Measurements from ENCODE around the gene C2CD2. TPM values are rescaled to one million over a fixed set of nuclear protein-coding genes. Genes with fewer than 3 reads are reported as not detected.

Gene C2CD2
- total RNA-seq, 1 experiment from 2014 or later: 13.6 TPM

DNA sequence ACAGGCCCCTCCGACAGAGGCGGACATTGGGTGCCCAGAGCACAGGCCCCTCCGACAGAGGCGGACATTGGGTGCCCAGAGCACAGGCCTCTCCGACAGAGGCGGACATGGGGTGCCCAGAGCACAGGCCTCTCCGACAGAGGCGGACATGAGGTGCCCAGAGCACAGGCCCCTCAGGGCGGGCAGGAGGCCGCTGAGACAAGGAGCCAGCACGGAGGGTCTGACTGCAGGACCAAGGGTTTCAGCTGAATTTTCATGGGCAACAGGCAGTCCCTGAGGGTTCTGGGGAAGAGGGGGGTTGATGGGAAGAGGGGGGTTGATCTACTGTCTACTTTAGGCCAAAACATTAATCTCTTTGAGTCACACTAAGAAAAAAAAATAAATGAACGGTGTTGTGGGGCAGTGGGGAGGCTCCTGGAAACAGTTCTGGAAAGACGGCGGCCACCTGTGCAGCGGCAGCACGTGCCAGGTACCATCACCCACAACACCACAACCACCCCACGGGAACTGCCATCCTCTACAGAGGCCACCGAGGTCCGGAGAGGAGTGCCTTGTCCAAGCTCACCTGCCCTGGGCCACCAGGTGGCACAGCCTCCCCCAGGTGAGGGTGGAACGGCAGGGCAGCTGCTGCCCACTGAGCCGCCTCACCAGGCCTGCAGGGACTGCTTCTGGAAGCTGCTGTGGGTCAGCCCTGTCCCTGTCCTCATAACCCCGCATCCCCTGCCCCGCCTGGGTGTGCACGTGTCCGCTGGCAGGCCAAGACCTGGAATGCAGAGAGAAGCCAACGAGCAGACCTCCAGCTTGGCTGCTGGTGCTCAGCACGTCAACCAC is 95.1 kb downstream of the C2CD2 start:
- BruUV-seq (replicated peaks): no TSS peak
- CTCF ChIA-PET: no interaction called here
- H3K9me3 Mint-ChIP-seq (ENCODE audit: low read depth, unreplicated experiment): no peaks in the 10 kb centered on the region

DNA sequence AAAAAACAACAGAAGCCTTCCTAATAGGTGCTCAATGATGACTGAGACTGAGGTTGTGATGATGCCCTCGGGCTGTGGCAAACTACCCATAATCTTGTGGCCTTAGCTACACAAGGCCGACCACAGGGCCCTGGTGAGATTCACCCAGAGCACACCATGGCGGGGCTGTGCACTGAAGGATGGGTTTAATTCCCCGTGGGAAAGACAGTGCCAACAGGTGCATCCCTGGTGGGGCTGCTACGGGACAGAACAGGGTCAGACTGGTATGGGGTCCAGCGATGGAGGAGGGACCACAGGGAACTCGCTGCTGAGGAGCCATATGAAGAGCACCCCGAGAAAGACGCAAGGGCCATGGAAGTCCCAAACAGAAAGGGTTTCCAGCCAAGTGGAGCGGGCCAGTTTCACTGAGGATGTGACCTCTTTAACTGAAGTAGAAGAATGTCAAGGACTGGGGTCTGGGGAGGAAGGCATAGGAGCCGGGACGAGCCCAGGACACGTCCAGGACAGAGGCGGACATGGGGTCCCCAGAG is 96.0 kb downstream of the C2CD2 start:
- Mint-ChIP-seq H3K9me3 (ENCODE audit: low read depth, unreplicated experiment) (no peaks in the 10 kb centered on the region), H3K4me1 (ENCODE audit: low read depth, unreplicated experiment) (no peaks in the 10 kb centered on the region), H3K27ac (ENCODE audit: unreplicated experiment) (no peak overlapping the region), H3K27me3 (ENCODE audit: unreplicated experiment) (no peaks in the 10 kb centered on the region), H3K4me3 (ENCODE audit: low read depth, unreplicated experiment) (no peak overlapping the region), H3K36me3 (ENCODE audit: insufficient read depth, unreplicated experiment) (no peaks in the 10 kb centered on the region)
- DNase-seq: no peak
- BruUV-seq (replicated peaks): no TSS peak
- intact Hi-C loops (cut with micrococcal nuclease; ENCODE audit: unreplicated experiment): no loop called here
- CTCF ChIA-PET: no interaction called here
- TF ChIP-seq, protein P1, sequence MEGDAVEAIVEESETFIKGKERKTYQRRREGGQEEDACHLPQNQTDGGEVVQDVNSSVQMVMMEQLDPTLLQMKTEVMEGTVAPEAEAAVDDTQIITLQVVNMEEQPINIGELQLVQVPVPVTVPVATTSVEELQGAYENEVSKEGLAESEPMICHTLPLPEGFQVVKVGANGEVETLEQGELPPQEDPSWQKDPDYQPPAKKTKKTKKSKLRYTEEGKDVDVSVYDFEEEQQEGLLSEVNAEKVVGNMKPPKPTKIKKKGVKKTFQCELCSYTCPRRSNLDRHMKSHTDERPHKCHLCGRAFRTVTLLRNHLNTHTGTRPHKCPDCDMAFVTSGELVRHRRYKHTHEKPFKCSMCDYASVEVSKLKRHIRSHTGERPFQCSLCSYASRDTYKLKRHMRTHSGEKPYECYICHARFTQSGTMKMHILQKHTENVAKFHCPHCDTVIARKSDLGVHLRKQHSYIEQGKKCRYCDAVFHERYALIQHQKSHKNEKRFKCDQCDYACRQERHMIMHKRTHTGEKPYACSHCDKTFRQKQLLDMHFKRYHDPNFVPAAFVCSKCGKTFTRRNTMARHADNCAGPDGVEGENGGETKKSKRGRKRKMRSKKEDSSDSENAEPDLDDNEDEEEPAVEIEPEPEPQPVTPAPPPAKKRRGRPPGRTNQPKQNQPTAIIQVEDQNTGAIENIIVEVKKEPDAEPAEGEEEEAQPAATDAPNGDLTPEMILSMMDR (IDR thresholded peaks at IDR 0.05; ENCODE audit: unreplicated experiment): no peak

More for the DNA sequence above, 95.1 kb downstream of the C2CD2 start:
- no peaks in the 10 kb centered on the region for H3K4me1 Mint-ChIP-seq (ENCODE audit: low read depth, unreplicated experiment)
- intact Hi-C loops (cut with micrococcal nuclease; ENCODE audit: unreplicated experiment): no loop called here
- no peaks in the 10 kb centered on the region for H3K36me3 Mint-ChIP-seq (ENCODE audit: insufficient read depth, unreplicated experiment)
- TF ChIP-seq, protein P1 (IDR thresholded peaks at IDR 0.05; ENCODE audit: unreplicated experiment): no peak
- no peak overlapping the region for H3K4me3 Mint-ChIP-seq (ENCODE audit: low read depth, unreplicated experiment)
- H3K27me3 Mint-ChIP-seq (ENCODE audit: unreplicated experiment): no peaks in the 10 kb centered on the region
- no peak overlapping the region for H3K27ac Mint-ChIP-seq (ENCODE audit: unreplicated experiment)
- DNase-seq: no peak

DNA sequence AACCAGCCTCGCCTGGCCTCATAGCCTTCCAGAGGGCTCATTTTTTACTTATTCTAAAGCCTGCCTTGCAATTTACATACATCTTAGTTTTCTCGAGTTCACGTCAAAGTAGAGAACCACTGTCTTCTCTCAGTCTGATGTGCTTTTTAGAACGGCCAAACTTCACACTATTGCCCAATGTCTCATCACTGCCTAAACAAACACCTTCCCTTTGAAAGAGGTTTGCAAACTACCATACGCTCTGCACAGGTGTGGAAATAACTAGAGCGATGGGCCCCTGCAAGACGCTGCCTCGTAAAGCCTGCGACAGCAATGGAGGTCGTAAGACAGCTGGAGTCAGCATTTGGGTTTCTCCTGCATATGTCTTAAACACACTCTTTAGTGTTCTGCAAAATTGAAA is 97.2 kb downstream of the C2CD2 start:
- H3K4me1 Mint-ChIP-seq (ENCODE audit: low read depth, unreplicated experiment): no peaks in the 10 kb centered on the region
- TF ChIP-seq, protein P1 (IDR thresholded peaks at IDR 0.05; ENCODE audit: unreplicated experiment): no peak
- H3K36me3 Mint-ChIP-seq (ENCODE audit: insufficient read depth, unreplicated experiment): no peaks in the 10 kb centered on the region
- intact Hi-C loops (cut with micrococcal nuclease; ENCODE audit: unreplicated experiment): no loop called here
- DNase-seq: no peak
- H3K27ac Mint-ChIP-seq (ENCODE audit: unreplicated experiment): no peak overlapping the region
- no TSS peak for BruUV-seq (replicated peaks)
- H3K9me3 Mint-ChIP-seq (ENCODE audit: low read depth, unreplicated experiment): no peaks in the 10 kb centered on the region
- no peaks in the 10 kb centered on the region for H3K27me3 Mint-ChIP-seq (ENCODE audit: unreplicated experiment)
- no peak overlapping the region for H3K4me3 Mint-ChIP-seq (ENCODE audit: low read depth, unreplicated experiment)
- CTCF ChIA-PET: no interaction called here

DNA sequence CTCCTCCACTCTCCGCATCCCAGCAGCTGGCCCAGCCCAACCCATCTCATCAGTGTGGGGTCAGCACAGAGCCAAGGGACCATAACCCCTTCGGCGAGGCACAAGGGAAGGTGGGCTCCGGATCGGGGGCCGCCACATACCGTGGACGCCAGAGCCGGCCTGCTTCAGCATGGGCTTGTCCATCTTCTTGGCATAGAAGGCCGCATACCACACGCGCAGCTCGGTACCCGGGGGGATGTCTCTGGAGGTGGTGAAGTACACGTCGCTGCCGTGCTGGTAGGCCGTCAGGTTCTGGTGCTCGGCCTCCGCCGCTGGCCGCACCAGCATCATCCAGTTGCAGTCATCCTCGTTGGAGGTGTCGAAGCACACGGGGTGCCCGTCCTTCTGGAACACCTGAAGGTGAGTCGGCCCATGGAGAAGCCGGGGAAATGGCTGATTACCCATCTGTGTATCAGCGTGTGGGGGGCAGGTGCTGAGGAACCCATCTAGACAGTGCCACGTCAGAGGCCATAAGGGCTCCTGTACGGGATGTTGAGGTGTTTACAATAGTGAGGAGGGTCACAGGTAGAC is 99.3 kb downstream of the C2CD2 start:
- BruUV-seq (replicated peaks): no TSS peak

More for the DNA sequence above, 99.3 kb downstream of the C2CD2 start:
- CTCF ChIA-PET: no interaction called here
- intact Hi-C loops (cut with micrococcal nuclease; ENCODE audit: unreplicated experiment): no loop called here
- TF ChIP-seq, protein P1 (IDR thresholded peaks at IDR 0.05; ENCODE audit: unreplicated experiment): no peak
- Mint-ChIP-seq H3K4me3 (ENCODE audit: low read depth, unreplicated experiment) (no peak overlapping the region), H3K27ac (ENCODE audit: unreplicated experiment) (no peak overlapping the region), H3K27me3 (ENCODE audit: unreplicated experiment) (no peaks in the 10 kb centered on the region), H3K36me3 (ENCODE audit: insufficient read depth, unreplicated experiment) (no peaks in the 10 kb centered on the region), H3K4me1 (ENCODE audit: low read depth, unreplicated experiment) (no peaks in the 10 kb centered on the region), H3K9me3 (ENCODE audit: low read depth, unreplicated experiment) (no peaks in the 10 kb centered on the region)
- DNase-seq: no peak

Measured in Calu3 (cell line).